Measurements from ENCODE around the gene PHKB.

PHKB gene

GRCh38 chr16:47729701-47730100 lies 268.6 kb downstream of the PHKB start:
- no peak for DNase-seq (ENCODE audit: low read depth in 2 of 2)

GRCh38 chr16:47731252-47731651 lies 270.1 kb downstream of the PHKB start:
- no peak for DNase-seq (ENCODE audit: low read depth in 2 of 2)

GRCh38 chr16:47732122-47732521 lies 271.0 kb downstream of the PHKB start:
- DNase-seq (ENCODE audit: low read depth in 2 of 2) = no peak

- no peak for DNase-seq (ENCODE audit: low read depth in 2 of 2)
Observed at GRCh38 chr16:47732523-47733111, 271.5 kb downstream of the PHKB start.

GRCh38 chr16:47734081-47734857 lies 273.1 kb downstream of the PHKB start:
- DNase-seq (ENCODE audit: low read depth in 2 of 2) = no peak

- no peak for DNase-seq (ENCODE audit: low read depth in 2 of 2)
Observed at GRCh38 chr16:47734987-47735594, 274.0 kb downstream of the PHKB start.

GRCh38 chr16:47750371-47750770 lies 289.2 kb downstream of the PHKB start:
- DNase-seq (ENCODE audit: low read depth in 2 of 2) = no peak

Data from stimulated activated CD8-positive, alpha-beta memory T cell treated with anti-CD3 and anti-CD28 coated beads, Interleukin-7, amount 100 ng/mL, for 1 hour (primary cell).